Measurements from ENCODE around the gene ZC3H11A. TPM values are rescaled to one million over a fixed set of nuclear protein-coding genes. Genes with fewer than 3 reads are reported as not detected.

The ZC3H11A gene
- polyA plus RNA-seq, 1 donor (not counting 4 experiments of a cell fraction or from before 2014, with no cell fraction given) = 83.4 TPM

DNA sequence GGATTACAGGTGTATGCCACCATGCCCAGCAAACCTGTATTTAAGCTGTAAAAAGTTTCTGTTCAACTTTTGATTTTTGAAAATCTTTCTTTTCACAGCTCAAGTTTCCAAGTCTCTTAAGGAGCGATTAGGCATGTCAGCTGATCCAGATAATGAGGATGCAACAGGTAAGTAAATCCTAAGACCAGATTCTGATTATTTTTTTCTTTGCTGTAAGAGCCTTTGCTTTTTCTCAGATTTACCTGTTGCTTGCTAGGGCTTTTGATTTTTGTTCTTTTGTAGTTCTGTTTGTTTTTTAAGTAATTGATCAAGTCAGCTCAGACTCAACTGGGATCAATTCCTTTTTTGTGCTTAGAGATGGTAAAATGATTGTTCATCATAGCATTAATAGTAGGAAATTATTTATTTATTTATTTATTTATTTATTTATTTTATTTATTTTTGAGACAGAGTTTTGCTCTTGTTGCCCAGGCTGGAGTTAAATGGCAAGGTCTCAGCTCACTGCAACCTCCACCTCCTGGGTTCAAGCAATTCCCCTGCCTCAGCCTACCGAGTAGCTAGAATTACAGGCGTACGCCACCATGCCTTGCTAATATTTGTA lies 44.9 kb downstream of the ZC3H11A start:
- Histone ChIP-seq H3K27me3 (ENCODE audit: control insufficient read depth, extremely low read depth, insufficient read depth, low read length) (no peaks in the 10 kb centered on the region), H3K4me3 (ENCODE audit: control insufficient read depth in 2 of 3, extremely low read depth in 1 of 3, insufficient read depth in 2 of 3, low read depth in 1 of 3, low read length in 3 of 3) (no peak overlapping the region), H3K36me3 (ENCODE audit: control insufficient read depth in 2 of 2, extremely low read depth in 1 of 2, insufficient read depth in 2 of 2, low read length in 2 of 2) (peaks cover 19% of the 10 kb centered on the region in 2 experiments), H3K9me1 (ENCODE audit: control insufficient read depth, extremely low read depth, insufficient read depth, low read length) (no peaks in the 10 kb centered on the region), H2AFZ (ENCODE audit: control insufficient read depth, low read length) (no peak overlapping the region), H3K4me1 (ENCODE audit: control insufficient read depth, extremely low read depth, insufficient read depth, low read length) (no peaks in the 10 kb centered on the region), H3K9me3 (ENCODE audit: control insufficient read depth, low read depth, low read length) (no peaks in the 10 kb centered on the region), H3K4me2 (ENCODE audit: control insufficient read depth, extremely low read depth, insufficient read depth, low read depth, low read length) (no peak overlapping the region), H4K20me1 (ENCODE audit: control insufficient read depth, extremely low read depth, insufficient read depth, low read length) (no peaks in the 10 kb centered on the region), H3K9ac (ENCODE audit: control insufficient read depth, extremely low read depth, insufficient read depth, low read length) (no peak overlapping the region), H3K27ac (ENCODE audit: control insufficient read depth, insufficient read depth, low read length) (no peak overlapping the region), H3K79me2 (ENCODE audit: control insufficient read depth, insufficient read depth, low read length) (no peaks in the 10 kb centered on the region)
- no peak for FAIRE-seq
- dilution Hi-C loops (cut with MboI; ENCODE audit: extremely low pct_ligation_motif_present, low sequenced_read_pairs) = no loop called here
- DNase-seq (ENCODE audit: low read depth, low spot score) = no peak
- TF ChIP-seq, protein P1, sequence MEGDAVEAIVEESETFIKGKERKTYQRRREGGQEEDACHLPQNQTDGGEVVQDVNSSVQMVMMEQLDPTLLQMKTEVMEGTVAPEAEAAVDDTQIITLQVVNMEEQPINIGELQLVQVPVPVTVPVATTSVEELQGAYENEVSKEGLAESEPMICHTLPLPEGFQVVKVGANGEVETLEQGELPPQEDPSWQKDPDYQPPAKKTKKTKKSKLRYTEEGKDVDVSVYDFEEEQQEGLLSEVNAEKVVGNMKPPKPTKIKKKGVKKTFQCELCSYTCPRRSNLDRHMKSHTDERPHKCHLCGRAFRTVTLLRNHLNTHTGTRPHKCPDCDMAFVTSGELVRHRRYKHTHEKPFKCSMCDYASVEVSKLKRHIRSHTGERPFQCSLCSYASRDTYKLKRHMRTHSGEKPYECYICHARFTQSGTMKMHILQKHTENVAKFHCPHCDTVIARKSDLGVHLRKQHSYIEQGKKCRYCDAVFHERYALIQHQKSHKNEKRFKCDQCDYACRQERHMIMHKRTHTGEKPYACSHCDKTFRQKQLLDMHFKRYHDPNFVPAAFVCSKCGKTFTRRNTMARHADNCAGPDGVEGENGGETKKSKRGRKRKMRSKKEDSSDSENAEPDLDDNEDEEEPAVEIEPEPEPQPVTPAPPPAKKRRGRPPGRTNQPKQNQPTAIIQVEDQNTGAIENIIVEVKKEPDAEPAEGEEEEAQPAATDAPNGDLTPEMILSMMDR (optimal IDR thresholded peaks at IDR 0.05 in 1 of 3, IDR thresholded peaks at IDR 0.05 in 1 of 3, conservative IDR thresholded peaks at IDR 0.05 in 1 of 3; ENCODE audit: extremely low read depth in 1 of 3, insufficient read depth in 2 of 3, low read length in 3 of 3) = no peak
- TF ChIP-seq EZH2 (IDR thresholded peaks at IDR 0.05; ENCODE audit: low read length) = no peak

DNA sequence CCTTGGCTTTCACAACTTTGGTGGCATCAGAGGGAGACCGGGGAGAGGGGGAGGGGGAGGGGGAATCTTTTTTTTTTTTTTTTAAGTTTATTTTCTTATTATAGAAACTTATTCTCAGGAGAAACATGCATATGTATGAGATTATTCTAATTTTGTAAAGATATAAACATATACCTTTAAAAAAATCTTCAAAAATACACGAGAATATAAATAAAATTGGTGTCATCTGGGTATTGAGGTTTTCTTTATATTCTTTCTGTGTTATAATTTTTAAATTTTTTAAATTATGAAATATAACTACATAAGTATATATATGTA lies 47.1 kb downstream of the ZC3H11A start:
- TF ChIP-seq EZH2 (IDR thresholded peaks at IDR 0.05; ENCODE audit: low read length) = no peak
- TF ChIP-seq, protein P1 (optimal IDR thresholded peaks at IDR 0.05 in 1 of 3, IDR thresholded peaks at IDR 0.05 in 1 of 3, conservative IDR thresholded peaks at IDR 0.05 in 1 of 3; ENCODE audit: extremely low read depth in 1 of 3, insufficient read depth in 2 of 3, low read length in 3 of 3) = no peak
- DNase-seq (ENCODE audit: low read depth, low spot score) (no peak), FAIRE-seq (no peak)
- no peak overlapping the region for H2AFZ ChIP-seq (ENCODE audit: control insufficient read depth, low read length)
- H3K4me1 ChIP-seq (ENCODE audit: control insufficient read depth, extremely low read depth, insufficient read depth, low read length) = no peaks in the 10 kb centered on the region
- H3K4me2 ChIP-seq (ENCODE audit: control insufficient read depth, extremely low read depth, insufficient read depth, low read depth, low read length) = no peak overlapping the region
- H3K36me3 ChIP-seq (ENCODE audit: control insufficient read depth in 2 of 2, extremely low read depth in 1 of 2, insufficient read depth in 2 of 2, low read length in 2 of 2) = peaks cover 16 to 18% of the 10 kb centered on the region in 2 experiments
- no peak overlapping the region for H3K27ac ChIP-seq (ENCODE audit: control insufficient read depth, insufficient read depth, low read length)
- no peaks in the 10 kb centered on the region for H4K20me1 ChIP-seq (ENCODE audit: control insufficient read depth, extremely low read depth, insufficient read depth, low read length)
- dilution Hi-C loops (cut with MboI; ENCODE audit: extremely low pct_ligation_motif_present, low sequenced_read_pairs) = no loop called here
- no peak overlapping the region for H3K4me3 ChIP-seq (ENCODE audit: control insufficient read depth in 2 of 3, extremely low read depth in 1 of 3, insufficient read depth in 2 of 3, low read depth in 1 of 3, low read length in 3 of 3)
- H3K79me2 ChIP-seq (ENCODE audit: control insufficient read depth, insufficient read depth, low read length) = no peaks in the 10 kb centered on the region
- no peak overlapping the region for H3K9ac ChIP-seq (ENCODE audit: control insufficient read depth, extremely low read depth, insufficient read depth, low read length)
- no peaks in the 10 kb centered on the region for H3K9me1 ChIP-seq (ENCODE audit: control insufficient read depth, extremely low read depth, insufficient read depth, low read length)
- no peaks in the 10 kb centered on the region for H3K27me3 ChIP-seq (ENCODE audit: control insufficient read depth, extremely low read depth, insufficient read depth, low read length)
- no peaks in the 10 kb centered on the region for H3K9me3 ChIP-seq (ENCODE audit: control insufficient read depth, low read depth, low read length)

All from keratinocyte (primary cell).